HK-2 (cell line): ENCODE results near the gene PIGQ.
A peak's percentile ranks its signal among the peaks of the same experiment; 100 is the strongest.

Experiments
- DNase-seq: peaks from one replicate; pipeline ENCODE4 v3.0.0-alpha.2; 2018; ENCODE audit not compliant: unreplicated experiment

The PIGQ gene

DNA sequence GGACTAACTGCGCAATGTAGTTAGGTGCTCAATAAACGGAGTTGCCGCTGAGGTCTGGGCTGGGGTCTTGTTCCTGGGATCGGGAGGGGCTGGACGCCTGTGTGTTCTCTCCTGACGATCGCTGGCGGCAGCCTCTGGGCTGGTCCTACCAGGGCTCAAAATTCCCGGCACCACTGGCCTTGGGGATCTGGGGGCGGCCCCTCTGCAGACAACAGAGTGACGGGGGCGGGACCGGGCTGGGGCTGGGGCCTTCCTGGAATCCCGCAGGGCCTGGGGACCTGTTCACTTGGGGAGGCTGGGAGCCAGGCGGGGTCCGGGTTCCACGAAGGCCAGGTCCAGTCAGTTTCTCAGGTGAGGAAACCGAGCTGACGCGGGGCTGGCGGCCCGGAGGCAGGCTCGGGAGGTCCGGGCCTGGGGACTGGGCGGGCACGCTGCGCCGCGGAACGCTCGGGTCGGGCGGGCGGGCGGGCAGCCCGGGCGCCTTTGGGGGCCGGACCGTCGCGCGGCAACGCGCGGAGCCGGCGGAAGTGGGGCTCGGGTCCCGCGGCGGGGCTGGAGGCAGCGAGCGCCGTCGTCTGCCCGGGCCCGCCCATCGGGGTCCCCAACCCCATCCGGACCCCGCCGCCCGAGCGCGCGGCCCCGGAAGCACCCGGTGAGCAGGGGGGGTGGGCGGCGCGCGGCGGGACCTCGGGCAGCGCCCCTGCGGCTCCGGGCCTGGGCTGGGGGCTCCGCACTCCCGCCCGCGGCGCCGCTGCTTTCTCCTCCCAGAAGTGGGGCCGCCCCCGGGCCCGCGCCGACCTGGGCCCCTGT, at the start of gene PIGQ:
PIGQ (plus strand) TSS at position 524 of the 810 bp plus-strand sequence. CDS start 4,107 bp downstream, outside the sequence.
- DNase-seq = peak; percentile 62

DNA sequence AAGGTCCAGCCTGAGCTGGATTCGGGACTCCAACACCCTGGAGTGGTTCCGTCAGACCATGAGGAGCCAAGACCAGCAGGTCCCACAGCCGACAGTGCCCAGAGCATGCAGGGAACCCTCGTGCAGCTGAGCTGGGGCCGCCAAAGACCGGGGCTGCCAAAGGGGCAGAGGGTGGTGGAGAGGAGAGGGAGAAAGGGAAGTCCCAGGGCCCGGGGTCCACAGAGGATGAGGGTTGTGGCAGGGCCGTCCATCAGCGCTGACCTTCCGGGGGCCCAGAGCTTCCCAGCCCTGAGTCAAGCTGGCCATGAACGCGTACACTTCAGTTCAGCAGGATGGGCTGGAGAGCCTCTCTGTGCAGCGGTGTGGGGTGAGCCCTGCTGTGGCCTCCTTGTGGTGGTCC, 48.9 kb upstream of the PIGQ start:
- no peak for DNase-seq

- no peak for DNase-seq
These were observed 48.2 kb upstream of the PIGQ start for GRCh38 chr16:521381-522210.

- no peak for DNase-seq
These were observed 47.3 kb upstream of the PIGQ start for GRCh38 chr16:522320-523096.

DNA sequence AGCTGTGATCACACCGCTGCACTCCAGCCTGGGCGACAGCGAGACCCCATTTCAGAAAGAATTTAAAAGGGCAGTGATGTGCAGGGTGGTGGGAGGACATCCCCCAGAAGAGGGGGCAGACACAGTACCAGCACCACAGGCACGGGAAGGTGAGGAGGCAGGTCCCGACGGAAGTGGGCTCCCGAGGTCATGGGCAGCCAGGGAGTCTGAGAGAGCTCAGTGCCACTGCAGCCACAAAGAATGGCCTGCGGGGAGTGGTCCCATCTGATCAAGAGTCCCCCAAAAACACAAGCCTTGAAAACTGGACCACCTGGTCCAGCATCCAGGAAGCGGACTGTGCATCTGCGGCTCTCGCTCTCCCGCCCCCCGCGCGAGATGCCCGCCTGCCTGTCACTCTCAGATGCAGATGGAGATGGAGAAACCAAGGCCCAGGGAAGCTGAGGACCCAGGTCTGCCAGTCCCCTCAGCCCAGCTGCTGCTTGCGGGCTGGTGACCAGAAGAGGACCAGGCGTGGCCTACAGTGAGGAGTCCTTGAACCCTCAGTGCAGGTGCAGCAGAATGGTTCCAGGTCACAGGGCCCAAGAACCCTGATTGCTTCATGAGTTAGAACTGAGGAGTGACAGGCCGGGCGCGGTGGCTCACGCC, 46.5 kb upstream of the PIGQ start:
- no peak for DNase-seq

DNA sequence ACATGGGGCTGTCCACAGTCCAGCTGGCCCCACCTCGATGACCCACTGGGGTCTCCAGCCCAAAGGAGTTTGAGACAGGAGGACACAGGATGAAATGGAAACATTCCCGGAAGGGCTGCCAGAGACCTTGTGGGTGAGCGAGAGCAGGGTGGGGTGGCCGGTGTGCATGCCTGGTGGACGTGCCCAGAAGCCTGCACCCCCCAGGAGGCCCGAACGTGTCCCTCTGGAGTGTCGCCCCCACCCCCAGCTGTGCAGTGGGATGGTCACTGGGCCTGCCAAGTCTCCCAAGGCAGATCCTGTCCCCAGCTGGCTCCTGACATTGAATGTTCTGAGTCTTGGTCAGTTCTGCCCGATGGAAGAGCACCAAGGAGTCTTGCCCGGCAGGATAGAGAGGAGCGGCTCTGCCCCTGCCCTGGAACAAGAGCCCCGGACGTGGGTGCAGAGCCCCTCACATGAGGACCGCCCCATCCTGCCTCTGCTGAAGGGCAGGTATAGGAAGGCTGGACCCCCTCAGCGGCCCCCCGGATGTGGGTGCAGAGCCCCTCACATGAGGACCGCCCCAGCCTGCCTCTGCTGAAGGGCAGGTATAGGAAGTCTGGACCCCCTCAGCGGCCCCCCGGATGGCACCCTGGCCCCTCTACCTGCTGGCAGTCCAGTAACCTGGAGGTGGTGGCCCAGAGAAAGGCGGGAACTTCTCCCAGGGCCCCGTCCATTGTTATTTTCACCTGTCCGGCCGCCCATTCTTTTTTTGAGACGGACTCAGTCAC, 45.3 kb upstream of the PIGQ start:
- DNase-seq = no peak

- DNase-seq = no peak
These were observed 44.6 kb upstream of the PIGQ start for GRCh38 chr16:525123-525519.

GRCh38 chr16:525520-526180, 44.1 kb upstream of the PIGQ start:
- DNase-seq = peak; percentile 82

GRCh38 chr16:526181-527014, 43.4 kb upstream of the PIGQ start:
- peak; percentile 25 for DNase-seq

- peak; percentile 83 for DNase-seq
These were observed 42.5 kb upstream of the PIGQ start, which contains the start of gene CAPN15 for GRCh38 chr16:527015-527903. Gene CAPN15 (plus strand): TSS chr16:527712. CDS start chr16:546839, 19,127 bp downstream.

DNA sequence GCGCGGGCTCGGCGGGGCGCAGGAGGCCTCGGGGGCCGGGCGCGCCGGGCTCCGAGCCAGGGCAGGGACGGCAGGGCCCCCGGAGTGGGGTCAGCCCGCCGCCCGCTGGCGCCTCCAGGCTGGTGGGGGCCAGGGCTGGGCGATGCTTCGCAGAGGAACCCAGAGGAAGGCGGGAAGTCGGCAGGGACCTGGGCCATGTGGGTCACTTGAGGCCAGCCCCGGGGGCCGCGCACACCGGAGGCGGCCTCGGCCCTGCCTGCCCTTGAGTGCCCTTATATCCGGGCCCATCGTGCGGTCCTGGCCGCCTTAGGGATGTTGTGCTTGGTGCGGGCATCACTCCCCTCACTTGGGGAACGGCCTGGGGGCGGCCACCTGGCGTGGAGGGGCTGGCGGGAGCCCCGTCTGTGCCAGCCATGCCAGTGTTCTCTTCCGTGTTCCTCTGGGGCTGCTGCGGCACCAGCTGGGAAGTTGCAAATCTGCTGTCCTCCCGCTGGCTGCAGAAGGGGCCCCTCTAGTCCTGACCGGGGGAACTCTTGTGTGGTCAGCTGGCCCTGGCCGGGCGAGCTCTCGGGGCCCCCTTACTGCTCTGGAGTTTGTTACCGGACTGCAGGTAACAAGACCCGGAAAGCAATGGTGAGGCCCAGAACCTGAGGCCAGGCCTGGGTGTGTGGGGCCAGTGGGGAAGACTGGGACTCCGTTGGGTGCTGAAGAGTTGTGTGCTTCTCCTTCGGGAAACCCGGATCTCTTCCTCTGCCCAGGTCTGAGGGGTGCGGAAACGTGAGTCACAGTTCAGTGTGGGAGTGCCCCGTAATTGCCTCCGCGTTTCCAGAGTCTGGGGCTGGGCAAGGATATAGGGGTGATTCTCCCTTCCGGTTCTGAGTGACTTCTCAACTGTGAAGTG, 41.4 kb upstream of the PIGQ start:
- peak; percentile 58 for DNase-seq

GRCh38 chr16:529012-529575, 40.7 kb upstream of the PIGQ start:
- DNase-seq = no peak

- no peak for DNase-seq
These were observed 39.5 kb upstream of the PIGQ start for GRCh38 chr16:530111-530817.

DNA sequence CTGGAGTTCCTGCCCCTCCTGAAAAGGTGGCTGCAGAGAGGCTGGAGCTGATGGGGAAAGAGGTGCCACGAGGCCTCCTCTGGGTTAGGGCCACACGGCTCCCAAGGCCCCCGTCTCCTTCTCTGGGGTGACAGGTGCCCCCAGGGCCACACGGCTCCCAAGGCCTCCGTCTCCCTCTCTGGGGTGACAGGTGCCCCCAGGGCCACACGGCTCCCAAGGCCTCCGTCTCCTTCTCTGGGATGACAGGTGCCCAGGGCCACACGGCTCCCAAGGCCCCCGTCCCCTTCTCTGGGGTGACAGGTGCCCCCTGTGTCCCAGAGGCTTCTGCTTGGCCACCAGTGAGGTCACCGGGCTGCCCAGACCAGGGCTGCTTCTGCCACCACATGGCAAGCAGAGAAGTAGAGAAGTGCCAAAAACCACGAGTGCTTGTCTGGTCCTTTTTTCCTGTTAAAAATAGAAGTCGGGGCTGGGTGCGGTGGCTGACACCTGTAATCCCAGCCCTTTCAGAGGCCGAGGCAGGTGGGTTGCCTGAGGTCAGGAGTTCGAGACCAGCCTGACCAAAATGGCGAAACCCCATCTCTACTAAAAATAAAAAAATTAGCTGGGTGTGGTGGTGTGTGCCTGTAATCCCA, 38.2 kb upstream of the PIGQ start:
- DNase-seq = no peak

GRCh38 chr16:533391-534123, 36.2 kb upstream of the PIGQ start:
- DNase-seq = no peak
